Measurements from ENCODE around the gene CAT. TPM values are rescaled to one million over a fixed set of nuclear protein-coding genes. Genes with fewer than 3 reads are reported as not detected.
"Not testable (repeated sequence)": the region's sequence is repeated elsewhere in the genome, so short reads cannot be mapped to it uniquely, and the experiment has no call there.

CAT gene
- total RNA-seq, 2 experiments from 2014 or later, result 35.0 to 37.7 TPM

DNA sequence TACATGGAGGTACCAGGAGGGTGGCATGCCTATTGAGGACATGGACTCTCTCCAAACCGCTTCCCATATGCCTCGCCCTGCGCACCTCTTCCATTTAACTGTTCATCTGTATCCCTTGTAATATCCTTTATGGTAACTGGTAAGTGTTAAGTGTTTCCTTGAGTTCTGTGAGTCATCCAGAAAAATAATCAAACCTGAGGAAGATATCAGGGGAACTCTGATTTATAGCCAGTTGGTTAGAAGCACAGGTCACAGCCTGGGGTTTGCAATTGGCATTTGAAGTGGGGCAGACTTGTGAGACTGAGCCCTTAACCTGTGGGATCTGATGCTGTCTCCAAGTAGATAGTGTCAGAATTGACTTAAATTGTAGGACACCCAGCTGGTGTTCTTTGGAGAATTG lies 27.6 kb upstream of the CAT start:
- Mint-ChIP-seq H3K36me3 (ENCODE audit: low read depth) (peaks cover 2% of the 10 kb centered on the region), H3K27me3 (ENCODE audit: low read depth) (peaks cover 11% of the 10 kb centered on the region), H3K27ac (no peak overlapping the region), H3K4me3 (no peak overlapping the region), H3K9me3 (ENCODE audit: insufficient read depth) (peaks cover 19% of the 10 kb centered on the region), H3K4me1 (ENCODE audit: low read depth) (no peaks in the 10 kb centered on the region)
- ChIA-PET POLR2A (no interaction called here), CTCF (no interaction called here)
- ATAC-seq (no peak), DNase-seq (no peak)

DNA sequence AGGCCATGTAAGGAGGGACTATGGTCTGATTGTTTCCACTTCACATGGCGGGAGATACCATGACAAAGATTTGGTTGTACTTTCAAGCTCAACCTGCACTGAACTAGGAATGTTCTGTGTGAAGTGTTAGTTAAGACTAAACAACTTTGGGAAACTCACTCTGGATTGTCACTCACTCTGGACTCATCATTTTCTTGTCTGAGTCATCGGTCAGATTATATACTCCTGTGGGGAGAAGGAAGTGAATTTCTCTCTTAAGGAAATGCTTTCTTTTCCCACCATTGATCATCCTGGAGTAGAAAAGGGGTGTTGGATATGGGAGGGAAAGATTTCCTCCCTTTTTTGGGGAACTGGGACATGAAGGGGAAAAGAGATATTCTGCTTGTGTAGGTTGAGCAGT lies 26.9 kb upstream of the CAT start:
- CTCF ChIA-PET, result no interaction called here
- peaks cover 19% of the 10 kb centered on the region for H3K9me3 Mint-ChIP-seq (ENCODE audit: insufficient read depth)
- no peak for DNase-seq

DNA sequence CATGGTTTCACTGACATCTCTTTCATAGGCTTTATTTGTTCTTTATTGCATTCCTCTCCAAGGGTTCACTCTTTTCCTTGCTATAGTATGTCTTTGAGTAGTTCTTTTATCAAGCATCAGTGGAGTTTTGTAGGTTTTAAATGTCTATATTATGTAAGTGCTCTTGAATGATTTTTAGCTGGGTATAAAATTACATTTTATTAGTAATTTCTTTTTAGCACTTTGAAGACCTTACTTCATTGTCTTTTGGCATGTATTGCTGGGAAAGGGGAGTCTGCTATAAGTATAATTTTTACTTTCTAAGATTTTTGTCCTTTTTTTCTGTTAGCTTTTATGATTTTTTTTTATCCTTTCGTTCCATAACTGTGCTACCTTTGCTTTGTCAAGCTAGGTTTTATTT lies 25.5 kb upstream of the CAT start:
- Mint-ChIP-seq H3K4me1 (ENCODE audit: low read depth) (no peaks in the 10 kb centered on the region), H3K27ac (no peak overlapping the region), H3K27me3 (ENCODE audit: low read depth) (peaks cover 12% of the 10 kb centered on the region), H3K9me3 (ENCODE audit: insufficient read depth) (peaks cover 19% of the 10 kb centered on the region), H3K4me3 (no peak overlapping the region), H3K36me3 (ENCODE audit: low read depth) (peaks cover 2% of the 10 kb centered on the region)
- ChIA-PET POLR2A (no interaction called here), CTCF (no interaction called here)
- no peak for ATAC-seq
- no peak for DNase-seq

More for the DNA sequence above, 26.9 kb upstream of the CAT start:
- Mint-ChIP-seq H3K4me1 (ENCODE audit: low read depth) (no peaks in the 10 kb centered on the region), H3K27me3 (ENCODE audit: low read depth) (peaks cover 12% of the 10 kb centered on the region), H3K27ac (no peak overlapping the region), H3K4me3 (no peak overlapping the region), H3K36me3 (ENCODE audit: low read depth) (peaks cover 2% of the 10 kb centered on the region)
- ATAC-seq, result no peak
- POLR2A ChIA-PET, result no interaction called here

DNA sequence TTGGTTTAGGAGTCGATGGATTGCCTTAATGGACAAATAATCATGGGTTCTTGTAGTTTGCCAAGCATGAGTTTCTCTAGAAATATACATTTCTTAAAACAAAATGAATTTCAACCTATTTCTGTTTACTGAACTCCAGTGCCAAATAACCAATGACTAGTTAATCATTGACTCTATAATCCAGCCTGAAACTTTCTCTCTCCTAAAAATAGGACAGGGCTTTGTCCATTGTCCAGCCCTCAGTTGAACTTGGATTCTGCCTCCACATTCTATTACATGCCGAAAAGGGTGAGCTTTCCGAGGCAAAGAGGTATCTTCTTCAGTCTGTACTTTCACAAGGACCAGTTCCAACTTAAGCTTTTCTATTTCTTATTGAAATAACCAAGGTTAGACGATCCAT lies 23.2 kb upstream of the CAT start:
- ChIA-PET CTCF (interaction anchor here (0.8 kb wide), 1 partner anchor 241 kb away, joined by 3 read pairs; no protein-coding TSS in a partner anchor), POLR2A (no interaction called here)

DNA sequence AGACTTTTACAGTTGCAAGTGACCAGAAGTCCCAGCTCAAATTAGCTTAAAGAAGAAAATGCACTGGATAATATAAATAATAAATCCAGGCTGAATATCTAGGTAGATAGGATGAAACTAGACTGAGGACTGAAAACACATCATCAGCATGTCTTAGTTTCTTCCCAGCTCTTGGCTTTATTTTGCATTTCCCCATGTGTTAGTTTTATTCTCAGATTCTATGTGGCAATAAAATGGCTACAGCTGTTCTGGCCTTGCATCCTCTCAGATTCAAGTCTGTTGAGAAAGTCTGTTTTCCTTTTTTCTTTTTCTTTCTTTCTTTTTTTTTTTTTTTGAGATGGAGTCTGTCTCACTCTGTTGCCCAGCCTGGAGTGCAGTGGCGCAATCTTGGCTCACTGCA lies 22.6 kb upstream of the CAT start:
- ATAC-seq (no peak), DNase-seq (no peak)
- ChIA-PET POLR2A (no interaction called here), CTCF (interaction anchor here (0.8 kb wide), 1 partner anchor 242 kb away, joined by 3 read pairs; no protein-coding TSS in a partner anchor)
- peaks cover 25% of the 10 kb centered on the region for H3K27me3 Mint-ChIP-seq (ENCODE audit: low read depth)
- H3K27ac Mint-ChIP-seq, result no peak overlapping the region
- H3K9me3 Mint-ChIP-seq (ENCODE audit: insufficient read depth), result peaks cover 19% of the 10 kb centered on the region
- H3K4me3 Mint-ChIP-seq, result no peak overlapping the region
- H3K4me1 Mint-ChIP-seq (ENCODE audit: low read depth), result no peaks in the 10 kb centered on the region
- peaks cover 2% of the 10 kb centered on the region for H3K36me3 Mint-ChIP-seq (ENCODE audit: low read depth)

More for the DNA sequence above, 23.2 kb upstream of the CAT start:
- Mint-ChIP-seq H3K27me3 (ENCODE audit: low read depth) (peaks cover 20% of the 10 kb centered on the region), H3K4me3 (no peak overlapping the region), H3K36me3 (ENCODE audit: low read depth) (peaks cover 2% of the 10 kb centered on the region), H3K4me1 (ENCODE audit: low read depth) (no peaks in the 10 kb centered on the region), H3K27ac (no peak overlapping the region), H3K9me3 (ENCODE audit: insufficient read depth) (peaks cover 19% of the 10 kb centered on the region)
- DNase-seq (no peak), ATAC-seq (no peak)

DNA sequence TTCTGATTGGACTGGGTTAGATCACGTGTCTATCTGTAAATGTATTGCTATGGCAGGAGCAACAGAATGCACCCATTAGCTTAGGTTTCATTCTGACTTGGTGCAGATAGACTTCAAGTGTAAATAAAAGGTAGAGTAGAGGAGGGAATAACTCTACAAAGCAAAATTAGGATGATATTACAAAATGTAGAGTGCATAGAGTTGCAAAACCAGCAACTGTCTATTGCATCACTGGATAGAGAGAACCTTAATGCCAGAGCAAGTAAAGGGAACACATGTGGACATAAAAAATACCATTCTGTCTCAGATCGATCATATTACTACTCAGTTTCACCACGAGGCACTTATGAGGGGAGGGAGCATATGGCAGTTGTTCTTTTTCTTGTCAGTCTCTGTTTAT lies 22.0 kb upstream of the CAT start:
- peaks cover 19% of the 10 kb centered on the region for H3K9me3 Mint-ChIP-seq (ENCODE audit: insufficient read depth)
- no peak for ATAC-seq
- CTCF ChIA-PET, result no interaction called here

DNA sequence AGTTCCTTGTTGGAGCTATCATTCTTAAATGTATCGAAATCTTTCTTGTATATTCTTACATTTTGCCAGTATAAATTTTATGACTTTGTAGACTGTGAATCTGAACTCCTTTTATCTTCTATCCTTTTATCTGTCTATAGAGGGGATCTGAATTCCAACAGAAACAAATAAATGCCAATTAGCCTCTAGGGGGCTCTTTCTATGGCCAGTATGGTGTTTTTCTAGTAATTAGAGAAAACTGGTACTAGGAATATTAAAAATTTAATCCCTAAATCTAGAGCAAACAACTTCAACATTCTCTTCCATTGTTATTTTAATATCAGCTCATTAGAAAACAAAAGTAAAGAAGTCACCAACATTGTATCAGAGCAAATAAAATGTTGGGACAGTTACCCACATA lies 21.5 kb upstream of the CAT start:
- no peak for DNase-seq
- ChIA-PET POLR2A (no interaction called here), CTCF (no interaction called here)
- ATAC-seq, result no peak
- Mint-ChIP-seq H3K27ac (no peak overlapping the region), H3K4me3 (no peak overlapping the region), H3K27me3 (ENCODE audit: low read depth) (peaks cover 28% of the 10 kb centered on the region), H3K4me1 (ENCODE audit: low read depth) (no peaks in the 10 kb centered on the region), H3K36me3 (ENCODE audit: low read depth) (peaks cover 2% of the 10 kb centered on the region), H3K9me3 (ENCODE audit: insufficient read depth) (peaks cover 19% of the 10 kb centered on the region)

More for the DNA sequence above, 22.0 kb upstream of the CAT start:
- no peak overlapping the region for H3K4me3 Mint-ChIP-seq
- H3K36me3 Mint-ChIP-seq (ENCODE audit: low read depth), result peaks cover 2% of the 10 kb centered on the region
- H3K27ac Mint-ChIP-seq, result no peak overlapping the region
- no peaks in the 10 kb centered on the region for H3K4me1 Mint-ChIP-seq (ENCODE audit: low read depth)
- POLR2A ChIA-PET, result no interaction called here
- peaks cover 25% of the 10 kb centered on the region for H3K27me3 Mint-ChIP-seq (ENCODE audit: low read depth)
- DNase-seq, result no peak

DNA sequence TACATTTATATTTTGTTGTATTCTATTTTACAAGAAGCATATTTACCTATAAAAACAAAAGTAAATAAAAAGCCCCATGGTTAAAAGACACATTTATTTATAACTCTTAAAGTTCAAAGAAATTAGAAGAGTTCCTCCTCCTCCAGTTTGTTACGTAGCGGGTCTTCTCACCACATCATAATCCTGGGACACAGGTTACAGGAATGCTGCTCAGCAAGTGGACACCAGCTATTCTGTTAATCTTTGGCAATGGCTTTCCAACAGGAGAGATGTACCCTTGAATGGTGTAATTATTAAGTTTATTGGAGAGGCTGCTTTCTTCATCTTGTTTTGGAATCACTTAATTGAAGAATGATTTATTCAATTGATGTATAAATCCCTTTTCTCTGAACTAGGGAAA lies 19.6 kb upstream of the CAT start:
- Mint-ChIP-seq H3K27me3 (ENCODE audit: low read depth) (peaks cover 31% of the 10 kb centered on the region), H3K4me1 (ENCODE audit: low read depth) (no peaks in the 10 kb centered on the region), H3K27ac (no peak overlapping the region), H3K4me3 (no peak overlapping the region), H3K9me3 (ENCODE audit: insufficient read depth) (peaks cover 3% of the 10 kb centered on the region), H3K36me3 (ENCODE audit: low read depth) (peaks cover 2% of the 10 kb centered on the region)
- DNase-seq (no peak), ATAC-seq (no peak)
- CTCF ChIA-PET, result interaction anchor here (1.9 kb wide), 1 partner anchor 73 kb away, joined by 4 read pairs; no protein-coding TSS in a partner anchor
- POLR2A ChIA-PET, result no interaction called here

DNA sequence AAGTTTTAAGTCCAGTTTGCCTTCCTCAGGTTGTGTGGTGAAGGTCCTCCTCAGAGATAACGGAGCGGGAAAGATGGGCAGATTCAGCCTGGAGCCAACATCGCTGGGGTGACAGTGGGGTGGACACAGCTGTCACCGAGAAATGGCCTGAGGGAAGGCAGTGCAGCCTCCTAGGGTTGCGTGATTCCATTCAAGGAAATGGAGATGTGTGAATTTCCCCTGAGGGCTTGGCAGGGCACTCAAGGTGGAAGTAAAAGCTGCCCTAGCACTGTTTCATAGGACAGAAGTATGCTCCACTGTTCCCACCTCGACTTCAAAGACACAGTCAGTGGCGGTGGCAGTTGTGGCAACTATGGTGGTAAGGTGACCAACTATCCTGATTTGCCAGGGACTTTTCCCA lies 15.4 kb upstream of the CAT start:
- CTCF ChIA-PET, result no interaction called here
- no peaks in the 10 kb centered on the region for H3K9me3 Mint-ChIP-seq (ENCODE audit: insufficient read depth)
- no peaks in the 10 kb centered on the region for H3K36me3 Mint-ChIP-seq (ENCODE audit: low read depth)
- ATAC-seq (no peak), DNase-seq (no peak)
- H3K4me3 Mint-ChIP-seq, result no peak overlapping the region
- H3K27ac Mint-ChIP-seq, result no peak overlapping the region
- H3K27me3 Mint-ChIP-seq (ENCODE audit: low read depth), result peaks cover 32% of the 10 kb centered on the region
- POLR2A ChIA-PET, result no interaction called here
- no peaks in the 10 kb centered on the region for H3K4me1 Mint-ChIP-seq (ENCODE audit: low read depth)

DNA sequence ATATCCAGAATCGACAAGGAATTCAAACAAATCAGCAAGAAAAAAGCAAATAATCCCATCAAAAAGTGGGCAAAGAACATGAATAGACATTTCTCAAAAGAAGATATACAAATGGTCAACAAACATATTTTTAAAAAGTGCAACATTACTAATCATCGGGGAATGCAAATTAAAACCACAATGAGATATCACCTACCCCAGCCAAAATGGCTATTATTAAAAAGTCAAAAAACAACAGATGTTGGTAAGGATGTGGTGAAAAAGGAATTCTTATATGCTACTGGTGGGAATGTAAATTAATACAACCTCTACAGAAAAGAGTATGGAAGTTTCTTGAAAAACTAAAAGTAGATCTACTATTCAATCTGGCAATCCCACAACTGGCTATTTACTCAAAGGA lies 13.9 kb upstream of the CAT start:
- H3K9me3 Mint-ChIP-seq (ENCODE audit: insufficient read depth); H3K4me1 Mint-ChIP-seq (ENCODE audit: low read depth); CTCF ChIA-PET; H3K36me3 Mint-ChIP-seq (ENCODE audit: low read depth); ATAC-seq; H3K4me3 Mint-ChIP-seq; DNase-seq; POLR2A ChIA-PET; H3K27ac Mint-ChIP-seq: not testable (repeated sequence)
- peaks cover 30% of the 10 kb centered on the region for H3K27me3 Mint-ChIP-seq (ENCODE audit: low read depth)

DNA sequence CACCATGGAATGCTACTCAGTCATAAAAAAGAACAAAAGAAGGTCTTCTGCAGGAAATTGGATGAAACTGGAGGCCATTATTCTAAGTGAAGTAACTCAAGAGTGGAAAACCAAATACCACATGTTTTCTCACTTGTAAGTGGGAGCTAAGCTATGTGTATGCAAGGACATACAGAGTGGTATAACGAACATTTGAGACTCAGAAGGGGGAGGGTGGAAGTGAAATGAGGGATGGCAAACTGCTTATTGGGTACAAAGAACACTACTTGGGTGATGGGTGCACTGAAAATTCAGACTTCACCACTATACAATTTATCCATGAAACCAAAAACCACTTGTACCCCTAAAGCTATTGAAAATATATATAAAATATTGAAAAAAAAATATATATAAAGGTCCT lies 13.4 kb upstream of the CAT start:
- CTCF ChIA-PET, result no interaction called here
- peaks cover 4% of the 10 kb centered on the region for H3K4me1 Mint-ChIP-seq (ENCODE audit: low read depth)
- no peaks in the 10 kb centered on the region for H3K36me3 Mint-ChIP-seq (ENCODE audit: low read depth)
- POLR2A ChIA-PET, result no interaction called here
- DNase-seq (no peak), ATAC-seq (no peak)
- H3K4me3 Mint-ChIP-seq, result no peak overlapping the region
- no peak overlapping the region for H3K27ac Mint-ChIP-seq
- H3K27me3 Mint-ChIP-seq (ENCODE audit: low read depth), result peaks cover 27% of the 10 kb centered on the region
- no peaks in the 10 kb centered on the region for H3K9me3 Mint-ChIP-seq (ENCODE audit: insufficient read depth)

DNA sequence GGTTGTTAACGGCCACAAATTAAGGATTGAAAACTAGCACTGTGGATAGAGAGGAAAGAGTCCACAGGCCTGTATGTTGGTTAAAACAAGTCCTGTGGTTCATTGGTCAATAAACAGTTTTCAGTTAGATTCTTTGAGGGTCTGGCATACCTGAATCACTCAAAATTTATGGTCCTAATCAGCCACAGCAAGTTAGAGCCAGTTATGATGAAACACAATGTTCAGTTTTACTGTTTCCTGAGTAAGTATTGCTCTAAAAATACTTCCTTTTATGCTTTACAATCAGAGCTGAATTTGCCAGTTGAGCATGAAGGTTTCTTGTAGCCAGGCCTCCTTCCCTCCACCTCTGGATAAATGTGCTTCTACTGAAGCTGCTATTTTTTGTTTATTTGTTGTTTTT lies 12.9 kb upstream of the CAT start:
- Mint-ChIP-seq H3K4me3 (no peak overlapping the region), H3K4me1 (ENCODE audit: low read depth) (peaks cover 9% of the 10 kb centered on the region), H3K9me3 (ENCODE audit: insufficient read depth) (no peaks in the 10 kb centered on the region), H3K27ac (no peak overlapping the region), H3K27me3 (ENCODE audit: low read depth) (peaks cover 22% of the 10 kb centered on the region), H3K36me3 (ENCODE audit: low read depth) (no peaks in the 10 kb centered on the region)
- CTCF ChIA-PET, result no interaction called here
- DNase-seq (no peak), ATAC-seq (no peak)
- POLR2A ChIA-PET, result no interaction called here

DNA sequence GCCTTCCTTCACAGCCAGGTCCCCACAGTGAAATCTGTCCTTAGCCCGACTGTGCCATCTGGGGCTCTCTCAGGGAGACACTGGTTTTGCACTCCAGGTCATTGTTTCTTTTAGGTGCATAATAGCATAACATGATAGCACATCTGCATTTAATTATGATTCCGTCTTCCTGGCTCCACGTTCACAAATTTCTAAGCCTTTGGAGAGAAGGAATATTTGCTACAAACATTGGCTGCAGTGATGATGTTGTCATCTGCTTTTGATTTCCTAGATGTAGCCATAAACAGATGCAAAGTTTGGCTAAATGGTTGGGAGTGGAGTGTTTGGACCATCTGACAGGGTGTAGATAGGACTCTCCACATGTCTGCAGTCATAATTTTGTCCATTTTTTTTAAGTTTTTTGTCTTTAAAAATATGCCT lies 12.0 kb upstream of the CAT start:
- Mint-ChIP-seq H3K4me3 (no peak overlapping the region), H3K36me3 (ENCODE audit: low read depth) (no peaks in the 10 kb centered on the region), H3K4me1 (ENCODE audit: low read depth) (peaks cover 9% of the 10 kb centered on the region), H3K9me3 (ENCODE audit: insufficient read depth) (no peaks in the 10 kb centered on the region), H3K27ac (no peak overlapping the region), H3K27me3 (ENCODE audit: low read depth) (peaks cover 20% of the 10 kb centered on the region)
- POLR2A ChIA-PET, result no interaction called here
- CTCF ChIA-PET, result no interaction called here
- ATAC-seq, result no peak
- no peak for DNase-seq
